Measurements from ENCODE around the gene SIGLEC1. TPM values are rescaled to one million over a fixed set of nuclear protein-coding genes. Genes with fewer than 3 reads are reported as not detected.

Gene SIGLEC1
- total RNA-seq, 1 donor from 2014 or later: not detected

DNA sequence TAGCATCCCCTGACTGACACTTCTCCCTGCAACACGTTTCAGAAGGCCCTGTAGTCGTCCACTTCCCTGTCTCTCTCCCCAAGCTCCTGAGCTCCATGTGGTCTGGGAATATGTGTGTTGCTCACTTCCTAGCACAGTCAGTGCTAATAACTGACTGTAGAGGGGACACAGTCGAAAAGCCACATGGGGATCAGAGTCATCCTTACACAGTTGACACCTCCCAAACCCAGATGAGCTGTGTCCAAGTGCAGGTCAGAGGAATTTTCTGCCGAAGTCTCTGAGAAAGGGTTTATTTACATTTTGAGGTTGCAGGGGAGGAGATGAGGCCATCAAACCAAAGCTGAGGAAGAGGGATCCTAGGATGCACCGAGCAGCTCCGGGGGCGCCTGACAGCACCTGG, 27.1 kb downstream of the SIGLEC1 start:
- Mint-ChIP-seq H3K4me1 (ENCODE audit: low read depth, unreplicated experiment) (peaks cover 9% of the 10 kb centered on the region), H3K4me3 (ENCODE audit: unreplicated experiment) (no peak overlapping the region), H3K27me3 (ENCODE audit: low read depth, unreplicated experiment) (peaks cover 40% of the 10 kb centered on the region), H3K36me3 (ENCODE audit: low read depth, unreplicated experiment) (no peaks in the 10 kb centered on the region), H3K27ac (ENCODE audit: unreplicated experiment) (no peak overlapping the region), H3K9me3 (ENCODE audit: unreplicated experiment) (no peaks in the 10 kb centered on the region)
- Histone ChIP-seq H3K9me3 (ENCODE audit: insufficient read depth, low read depth, low read length) (no peaks in the 10 kb centered on the region), H2AFZ (ENCODE audit: low read depth, low read length) (no peak overlapping the region), H3K27me3 (ENCODE audit: insufficient read depth, low read length) (peaks cover 3% of the 10 kb centered on the region), H3K36me3 (ENCODE audit: insufficient read depth, low read length) (no peaks in the 10 kb centered on the region), H3K4me1 (ENCODE audit: insufficient read depth, low read length) (peaks cover 25% of the 10 kb centered on the region), H3K4me3 (ENCODE audit: insufficient read depth, low read depth, low read length) (no peak overlapping the region), H3K9ac (ENCODE audit: low read length) (no peak overlapping the region), H3K79me2 (ENCODE audit: insufficient read depth, low read length) (no peaks in the 10 kb centered on the region), H3K27ac (ENCODE audit: low read depth, low read length) (no peak overlapping the region), H4K20me1 (ENCODE audit: insufficient read depth, low read length) (no peaks in the 10 kb centered on the region), H3K4me2 (ENCODE audit: low read length) (no peak overlapping the region)
- no peak for FAIRE-seq
- DNase-seq (ENCODE audit: low read depth): no peak
- TF ChIP-seq, protein P1, sequence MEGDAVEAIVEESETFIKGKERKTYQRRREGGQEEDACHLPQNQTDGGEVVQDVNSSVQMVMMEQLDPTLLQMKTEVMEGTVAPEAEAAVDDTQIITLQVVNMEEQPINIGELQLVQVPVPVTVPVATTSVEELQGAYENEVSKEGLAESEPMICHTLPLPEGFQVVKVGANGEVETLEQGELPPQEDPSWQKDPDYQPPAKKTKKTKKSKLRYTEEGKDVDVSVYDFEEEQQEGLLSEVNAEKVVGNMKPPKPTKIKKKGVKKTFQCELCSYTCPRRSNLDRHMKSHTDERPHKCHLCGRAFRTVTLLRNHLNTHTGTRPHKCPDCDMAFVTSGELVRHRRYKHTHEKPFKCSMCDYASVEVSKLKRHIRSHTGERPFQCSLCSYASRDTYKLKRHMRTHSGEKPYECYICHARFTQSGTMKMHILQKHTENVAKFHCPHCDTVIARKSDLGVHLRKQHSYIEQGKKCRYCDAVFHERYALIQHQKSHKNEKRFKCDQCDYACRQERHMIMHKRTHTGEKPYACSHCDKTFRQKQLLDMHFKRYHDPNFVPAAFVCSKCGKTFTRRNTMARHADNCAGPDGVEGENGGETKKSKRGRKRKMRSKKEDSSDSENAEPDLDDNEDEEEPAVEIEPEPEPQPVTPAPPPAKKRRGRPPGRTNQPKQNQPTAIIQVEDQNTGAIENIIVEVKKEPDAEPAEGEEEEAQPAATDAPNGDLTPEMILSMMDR (IDR thresholded peaks at IDR 0.05; ENCODE audit: insufficient read depth, low read depth, low read length): no peak
- no peak for TF ChIP-seq EZH2 (IDR thresholded peaks at IDR 0.05; ENCODE audit: insufficient read depth, low read length)

DNA sequence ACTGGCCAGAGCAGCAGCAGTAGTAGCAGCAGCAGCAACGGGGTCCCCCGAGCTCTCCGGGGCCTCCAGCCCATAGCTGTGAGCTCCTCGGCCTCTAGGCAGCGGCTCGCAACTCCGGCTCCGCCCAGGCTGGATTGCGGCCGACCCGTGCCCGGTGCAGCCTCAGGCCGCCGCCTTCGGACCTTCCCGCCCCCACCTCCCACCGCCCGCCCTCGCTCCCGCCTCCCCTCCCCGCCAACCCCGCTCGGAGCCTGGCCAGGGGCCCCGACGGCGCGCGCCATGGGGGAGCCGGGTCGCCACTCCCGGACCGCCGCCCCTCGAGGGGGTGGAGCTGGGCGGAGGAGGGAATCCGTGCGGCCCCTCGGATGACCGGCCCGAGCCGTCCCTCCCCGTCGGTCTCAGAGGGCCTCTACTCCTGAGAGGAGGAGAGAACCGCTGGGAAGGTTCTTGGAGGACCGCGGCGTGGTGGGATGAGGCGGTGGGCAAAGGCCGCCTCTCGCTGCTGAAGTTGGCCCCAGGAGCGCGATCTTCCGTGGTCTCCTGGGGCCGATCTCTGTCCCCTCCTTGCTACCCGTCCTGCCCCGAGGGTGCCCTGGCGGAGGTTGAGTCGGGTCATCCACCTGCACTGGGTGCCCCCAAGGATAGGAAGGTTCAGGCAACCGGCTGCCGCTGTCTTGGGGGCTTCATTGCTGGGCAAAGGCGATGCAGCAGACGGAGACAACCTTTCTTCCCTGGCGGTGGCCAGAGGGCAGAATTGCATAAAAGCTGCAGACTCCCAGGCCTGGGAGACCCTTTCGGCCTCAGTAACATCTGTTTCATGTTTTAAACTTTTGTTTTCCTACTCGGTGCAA, 30.2 kb downstream of the SIGLEC1 start, which contains the start of gene ADAM33:
TSS of gene ADAM33 (minus strand) at position 80 of the 851 bp plus-strand sequence. CDS start at position 74, 6 bp downstream.
- Mint-ChIP-seq H3K27me3 (ENCODE audit: low read depth, unreplicated experiment) (peaks cover 31% of the 10 kb centered on the region), H3K9me3 (ENCODE audit: unreplicated experiment) (no peaks in the 10 kb centered on the region), H3K4me3 (ENCODE audit: unreplicated experiment) (peak within 1 kb of the TSS; percentile 64), H3K36me3 (ENCODE audit: low read depth, unreplicated experiment) (no peaks in the 10 kb centered on the region), H3K4me1 (ENCODE audit: low read depth, unreplicated experiment) (peaks cover 15% of the 10 kb centered on the region), H3K27ac (ENCODE audit: unreplicated experiment) (no peak within 1 kb of the TSS)
- Histone ChIP-seq H3K4me2 (ENCODE audit: low read length) (peak within 1 kb of the TSS; percentile 78), H3K36me3 (ENCODE audit: insufficient read depth, low read length) (no peaks in the 10 kb centered on the region), H3K4me3 (ENCODE audit: insufficient read depth, low read depth, low read length) (peak within 1 kb of the TSS; percentile 32), H3K9me3 (ENCODE audit: insufficient read depth, low read depth, low read length) (no peaks in the 10 kb centered on the region), H3K27me3 (ENCODE audit: insufficient read depth, low read length) (peaks cover 3% of the 10 kb centered on the region), H3K9ac (ENCODE audit: low read length) (peak within 1 kb of the TSS; percentile 2), H3K79me2 (ENCODE audit: insufficient read depth, low read length) (no peaks in the 10 kb centered on the region), H3K4me1 (ENCODE audit: insufficient read depth, low read length) (peaks cover 37% of the 10 kb centered on the region), H2AFZ (ENCODE audit: low read depth, low read length) (peak within 1 kb of the TSS; percentile 55), H4K20me1 (ENCODE audit: insufficient read depth, low read length) (no peaks in the 10 kb centered on the region), H3K27ac (ENCODE audit: low read depth, low read length) (no peak within 1 kb of the TSS)
- DNase-seq (ENCODE audit: low read depth) (no peak), FAIRE-seq (no peak)
- peak; percentile 46 for TF ChIP-seq EZH2 (IDR thresholded peaks at IDR 0.05; ENCODE audit: insufficient read depth, low read length)
- TF ChIP-seq, protein P1 (IDR thresholded peaks at IDR 0.05; ENCODE audit: insufficient read depth, low read depth, low read length): no peak

Data from astrocyte (in vitro differentiated cells and primary cell).